ENCODE measurements around the gene NSUN7.

Gene NSUN7

DNA sequence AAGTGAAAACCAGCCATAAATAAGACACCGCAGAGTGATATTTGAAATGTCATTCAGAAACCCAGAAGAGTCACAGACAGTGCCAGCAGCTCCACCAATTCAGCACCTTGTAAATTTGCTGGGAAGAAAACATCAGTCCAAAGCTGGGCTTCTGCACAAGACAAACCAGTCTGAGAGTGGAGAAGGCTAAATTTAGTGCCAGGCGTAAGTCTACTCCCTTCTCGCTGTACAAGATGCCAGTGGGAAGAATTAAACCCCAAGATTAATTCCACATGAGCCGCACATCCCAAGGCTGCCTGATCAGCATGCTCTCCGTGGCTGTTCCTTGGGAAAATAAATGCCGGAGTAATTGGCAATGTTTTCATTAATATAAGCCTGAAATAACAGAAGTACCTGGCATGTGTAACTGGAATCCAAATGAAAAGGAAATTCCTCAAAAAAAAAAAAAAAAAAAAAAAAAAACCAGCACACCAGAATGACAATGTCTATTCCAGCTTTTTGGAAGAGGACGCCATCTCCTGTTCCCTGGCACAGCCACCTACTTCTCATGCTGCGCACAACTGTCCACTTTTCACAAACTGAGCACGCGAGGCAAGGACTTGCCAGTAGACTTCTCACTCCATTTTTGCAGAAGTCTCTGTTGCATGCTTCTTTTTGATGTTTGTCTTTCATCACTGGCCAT lies 95.5 kb downstream of the NSUN7 start:
- no peak for DNase-seq (ENCODE audit: low read depth in 2 of 2)

DNA sequence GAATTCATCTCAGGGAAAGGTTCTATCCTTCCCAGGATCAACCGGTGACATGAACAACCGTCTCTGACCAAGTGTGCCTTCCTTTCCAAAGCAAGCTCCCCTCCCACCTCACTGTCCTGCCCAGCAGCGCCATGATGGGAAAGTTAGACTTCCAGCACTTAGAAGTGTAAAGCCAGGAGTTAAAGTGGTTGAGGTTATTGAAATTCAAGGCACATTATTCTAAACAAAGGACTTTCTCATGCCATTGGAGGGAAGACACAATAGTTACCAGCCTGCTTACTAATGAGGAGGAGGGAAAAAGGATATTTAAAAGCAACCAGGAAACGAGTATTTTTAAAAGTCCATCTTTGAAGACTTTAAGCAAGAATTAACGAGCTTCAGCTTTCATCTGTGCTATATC lies 96.8 kb downstream of the NSUN7 start:
- no peak for DNase-seq (ENCODE audit: low read depth in 2 of 2)

DNA sequence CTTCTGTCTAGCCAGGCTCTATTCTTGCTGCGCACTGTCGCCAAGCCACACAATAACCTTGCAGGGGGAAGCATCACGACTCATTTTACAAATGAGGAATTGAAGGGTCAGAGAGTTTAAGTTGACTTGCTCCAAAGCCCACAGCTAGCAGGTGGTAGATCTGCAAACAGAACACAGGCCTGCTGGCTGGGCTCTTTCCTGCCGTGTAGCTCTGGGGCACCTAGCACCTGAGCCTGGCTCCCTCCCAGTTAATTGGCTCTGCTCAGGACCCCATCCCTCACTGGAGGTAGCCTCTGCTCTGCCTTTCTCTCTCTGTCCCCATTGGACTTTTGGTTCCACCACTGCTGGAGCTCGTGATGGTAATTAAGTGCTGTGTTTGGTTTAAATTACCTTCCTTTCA lies 98.5 kb downstream of the NSUN7 start:
- DNase-seq (ENCODE audit: low read depth in 2 of 2) = no peak

DNA sequence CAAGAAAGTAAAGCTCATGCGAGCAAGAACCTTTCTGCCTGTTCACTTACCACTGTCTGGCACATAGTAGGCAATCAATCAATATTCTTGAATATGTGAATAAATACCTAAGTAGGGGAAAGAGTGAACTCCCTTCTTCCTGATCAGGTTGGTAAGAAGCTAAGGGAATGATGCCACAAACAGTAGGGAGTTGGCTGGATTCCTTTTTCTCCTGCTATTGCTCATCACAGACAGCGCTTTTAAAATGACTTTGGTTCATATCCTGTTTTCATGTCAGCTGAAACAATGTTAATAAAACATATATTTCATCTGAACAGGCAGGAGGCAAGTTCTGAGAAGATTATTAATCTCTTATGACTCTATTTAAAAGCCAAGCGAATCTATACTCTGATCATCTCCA lies 99.2 kb downstream of the NSUN7 start:
- no peak for DNase-seq (ENCODE audit: low read depth in 2 of 2)

DNA sequence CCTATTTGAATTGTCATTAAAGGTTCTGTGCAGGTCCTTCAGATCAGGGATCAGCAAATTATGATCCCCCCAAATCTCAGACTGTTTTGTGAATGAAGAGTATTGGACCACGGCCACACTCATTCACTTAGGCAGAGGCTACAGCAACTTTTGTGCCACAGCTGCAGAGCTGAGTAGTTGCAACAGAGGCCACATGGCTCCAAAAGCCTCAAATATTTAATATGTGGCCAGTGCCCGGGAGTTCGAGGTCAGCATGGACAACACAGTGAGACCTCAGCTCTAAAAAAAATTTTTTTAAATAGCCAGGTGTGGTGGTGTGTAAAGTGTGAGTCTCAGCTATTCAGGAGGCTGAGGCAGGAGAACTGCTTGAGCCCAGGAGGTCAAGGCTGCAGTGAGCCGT lies 100.7 kb downstream of the NSUN7 start:
- no peak for DNase-seq (ENCODE audit: low read depth in 2 of 2)

DNA sequence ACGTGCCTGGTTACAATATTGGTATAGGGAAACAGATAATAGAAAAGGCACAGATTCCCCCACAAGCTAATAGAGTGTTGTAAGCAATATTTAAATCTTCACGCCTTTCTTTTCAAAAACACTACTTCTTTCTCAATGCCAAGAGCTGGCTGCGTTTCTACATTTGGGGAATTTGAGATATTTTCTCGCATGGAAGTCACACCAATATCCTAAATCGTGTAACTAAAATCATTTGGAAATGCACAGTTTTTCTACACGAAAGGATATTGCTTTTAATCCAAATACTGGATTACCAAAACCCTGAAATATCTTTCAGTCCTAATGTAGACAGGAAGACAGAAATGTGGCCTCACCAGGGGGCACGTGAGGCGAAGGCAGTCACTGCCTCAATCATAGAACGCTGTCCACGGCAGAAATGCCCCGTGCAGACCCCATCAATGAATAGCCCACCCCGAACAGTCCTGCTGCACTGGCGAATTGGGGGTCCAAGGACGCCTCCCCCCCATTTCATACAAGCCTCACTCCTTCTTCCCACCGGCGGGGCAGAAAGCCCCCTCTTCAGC lies 106.6 kb downstream of the NSUN7 start:
- DNase-seq (ENCODE audit: low read depth in 2 of 2) = no peak

DNA sequence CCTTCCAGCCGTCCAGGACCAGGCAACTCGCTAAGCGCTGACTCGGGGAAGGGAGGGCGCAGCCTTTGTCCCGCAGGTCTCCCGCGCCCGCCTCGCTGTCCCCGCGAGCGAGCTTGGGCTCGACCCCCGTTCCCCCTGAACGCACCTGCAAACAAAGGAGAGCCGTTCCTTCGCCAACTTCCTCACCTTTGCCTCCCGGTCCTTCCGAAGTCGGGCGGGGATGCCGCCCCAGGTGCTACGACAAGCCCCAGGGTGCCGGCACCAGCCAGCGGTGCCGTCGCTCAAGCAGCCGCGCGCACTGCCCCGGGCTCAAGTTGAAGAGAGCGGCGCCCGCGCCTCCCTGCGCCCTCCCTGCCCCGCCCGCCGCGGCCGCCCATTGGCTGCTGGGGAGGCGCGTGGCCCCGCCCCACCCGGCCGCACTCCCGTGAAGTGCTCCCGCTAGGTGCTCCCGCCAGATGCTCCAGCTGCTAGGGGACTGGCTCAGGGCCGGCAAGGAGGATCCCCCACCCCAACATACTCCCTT lies 107.1 kb downstream of the NSUN7 start:
- DNase-seq (ENCODE audit: low read depth in 2 of 2) = peak; percentile 5 to 11

DNA sequence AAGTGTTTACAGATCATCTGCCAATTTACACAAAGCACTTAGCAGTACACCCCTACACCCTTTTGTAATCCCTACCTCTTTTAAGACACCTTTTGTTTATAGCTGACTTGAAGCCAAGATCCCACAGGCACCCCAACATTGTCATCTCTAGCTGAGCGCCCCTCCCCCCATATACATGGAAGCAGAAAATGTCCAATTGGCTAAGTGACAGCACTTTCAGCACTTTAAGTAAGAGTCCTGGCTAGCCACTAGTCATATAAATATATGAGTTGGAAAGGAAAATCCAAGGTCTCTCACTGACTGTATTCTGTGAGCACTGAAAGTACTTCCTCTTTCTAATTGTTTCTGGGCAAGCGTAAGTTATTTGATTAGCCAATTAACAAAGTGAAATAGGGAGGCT lies 108.2 kb downstream of the NSUN7 start:
- no peak for DNase-seq (ENCODE audit: low read depth in 2 of 2)

DNA sequence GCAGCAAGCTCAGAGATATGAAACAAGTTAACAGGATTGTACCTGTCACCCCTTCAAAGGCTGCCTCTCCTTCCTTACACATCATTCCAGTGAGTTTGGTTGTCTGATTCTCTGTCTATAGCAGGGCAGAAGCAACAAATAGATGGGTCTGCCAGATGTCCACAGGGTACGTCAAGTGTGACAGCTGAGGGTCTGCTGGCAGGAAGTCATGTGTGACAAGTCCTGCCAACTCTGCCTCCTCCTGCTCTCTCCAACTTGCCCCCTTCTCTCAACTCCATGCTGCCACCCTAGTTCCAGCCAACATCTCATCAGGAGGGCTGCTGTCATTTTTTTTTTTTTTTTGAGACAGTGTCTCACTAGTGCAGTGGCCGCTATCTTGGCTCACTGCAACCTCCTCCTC lies 109.2 kb downstream of the NSUN7 start:
- DNase-seq (ENCODE audit: low read depth in 2 of 2) = no peak

Data from activated CD8-positive, alpha-beta memory T cell treated with anti-CD3 and anti-CD28 coated beads for 4 hours (primary cell).